Esophagus muscularis mucosa (tissue), 3 donors: Measurements from ENCODE around the gene PCNX1.
A peak's percentile ranks its signal among the peaks of the same experiment; 100 is the strongest.

Experiments used
- CTCF ChIP-seq, 3 experiments: fragments of 200-600 bp in 2 of 3; fragments of 450-650 bp in 1 of 3; sonication (generic) in 2 of 3; IDR thresholded peaks; one replicate each; pipeline ENCODE4 v1.5.1; 2017 to 2019; ENCODE audit warnings: antibody characterized with exemption in 3 of 3, mild to moderate bottlenecking in 2 of 3, moderate library complexity in 1 of 3
- POLR2A ChIP-seq: fragments of 450-650 bp; IDR thresholded peaks from one replicate; pipeline ENCODE4 v1.6.1; 2017; ENCODE audit warnings: antibody characterized with exemption, moderate library complexity, mild to moderate bottlenecking, low read depth
- POLR2AphosphoS5 ChIP-seq, 2 donors: sonication (generic); formaldehyde crosslinking; IDR thresholded peaks; one replicate each; pipeline ENCODE4 v1.6.1; 2017; ENCODE audit warnings: antibody characterized with exemption in 2 of 2

DNA sequence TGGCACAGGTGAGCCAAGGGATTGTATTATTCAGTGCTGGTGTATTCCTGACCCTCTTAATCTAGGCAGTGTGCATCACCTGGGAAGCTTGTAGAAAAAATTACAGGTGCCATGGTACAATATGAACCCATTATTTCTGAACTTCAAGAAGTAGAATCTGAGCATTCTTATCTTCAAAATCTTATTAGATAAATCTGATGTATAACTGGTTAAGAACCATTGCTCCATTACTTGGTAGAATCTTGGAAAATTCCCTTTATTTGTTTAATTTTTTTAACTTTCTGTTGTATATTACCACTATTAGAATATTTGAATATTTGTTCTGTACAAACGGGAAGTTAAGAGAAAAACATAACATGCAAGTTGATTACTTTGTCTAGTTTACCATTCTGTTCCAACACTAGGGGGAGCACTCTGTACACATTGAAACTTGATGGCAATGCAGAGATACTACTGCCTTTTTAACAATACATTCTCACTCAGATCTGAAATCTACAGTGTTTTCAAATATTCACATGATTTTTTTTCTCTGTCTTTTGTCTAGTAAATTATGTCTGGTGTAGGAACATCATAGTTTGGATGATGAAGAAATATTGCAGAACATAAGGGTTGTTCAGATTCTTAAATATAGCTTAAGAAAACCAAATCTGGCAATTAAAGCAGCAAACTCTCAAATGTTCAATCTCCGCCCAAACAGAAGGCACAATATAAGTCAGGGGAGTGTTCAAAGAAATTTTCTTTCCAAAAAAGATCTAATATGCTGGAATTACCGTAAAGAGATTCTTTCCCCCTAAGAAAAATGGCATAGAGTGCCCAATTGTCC, 196.6 kb downstream of the PCNX1 start:
- no peak for TF ChIP-seq POLR2AphosphoS5 (IDR thresholded peaks at IDR 0.05)
- TF ChIP-seq CTCF (IDR thresholded peaks at IDR 0.05): peak; percentile 41 to 81 (median 62)
- TF ChIP-seq POLR2A: no peak
